Endothelial cell (in vitro differentiated cells): ENCODE measurements around the gene PISD. TPM values are rescaled to one million over a fixed set of nuclear protein-coding genes. Genes with fewer than 3 reads are reported as not detected.
A peak's percentile ranks its signal among the peaks of the same experiment; 100 is the strongest.

ENCODE experiments used
- DNase-seq: peaks from one replicate; pipeline ENCODE4 v3.0.0; 2021; ENCODE audit warnings: low spot score
- H3K27ac Mint-ChIP-seq: one replicate; pipeline ENCODE4 v1.8.0; 2021; ENCODE audit warnings: mixed read lengths, inconsistent platforms; ENCODE audit not compliant: unreplicated experiment
- H3K27me3 Mint-ChIP-seq: one replicate; pipeline ENCODE4 v1.8.0; 2021; ENCODE audit warnings: mild to moderate bottlenecking, moderate library complexity, mixed read lengths, inconsistent platforms; ENCODE audit not compliant: unreplicated experiment
- H3K36me3 Mint-ChIP-seq: one replicate; pipeline ENCODE4 v1.8.0; 2021; ENCODE audit warnings: mild to moderate bottlenecking, low read depth, mixed read lengths, inconsistent platforms; ENCODE audit not compliant: unreplicated experiment
- H3K4me1 Mint-ChIP-seq: one replicate; pipeline ENCODE4 v1.8.0; 2021; ENCODE audit warnings: mild to moderate bottlenecking, mixed read lengths, inconsistent platforms; ENCODE audit not compliant: unreplicated experiment
- H3K4me3 Mint-ChIP-seq: one replicate; pipeline ENCODE4 v1.8.0; 2021; ENCODE audit warnings: mild to moderate bottlenecking, mixed read lengths, inconsistent platforms; ENCODE audit not compliant: unreplicated experiment
- H3K9me3 Mint-ChIP-seq: one replicate; pipeline ENCODE4 v1.8.0; 2021; ENCODE audit warnings: mixed read lengths, inconsistent platforms; ENCODE audit not compliant: unreplicated experiment
- CTCF ChIP-seq: fragments of 200-600 bp; sonication (generic); IDR thresholded peaks from one replicate; pipeline ENCODE4 v1.5.0; 2021; ENCODE audit warnings: antibody characterized with exemption; ENCODE audit not compliant: unreplicated experiment
- total RNA-seq: library from RNA; stranded (reverse); fragmentation: NEBNext Ultra II Directional; extraction: Animal tissue kit (Norgen Biotek cat#: 25700); gene quantifications from one replicate; pipeline ENCODE4 v1.2.1, GENCODE V29; 2021; ENCODE audit not compliant: unreplicated experiment

Gene PISD
- total RNA-seq, 1 donor from 2014 or later, result 53.0 TPM

GRCh38 chr22:31652911-31653684, 8.9 kb downstream of the PISD start:
- peaks cover 8% of the 10 kb centered on the region for H3K4me1 Mint-ChIP-seq
- H3K9me3 Mint-ChIP-seq, result no peaks in the 10 kb centered on the region
- H3K4me3 Mint-ChIP-seq, result no peak overlapping the region
- peaks cover 3% of the 10 kb centered on the region for H3K27me3 Mint-ChIP-seq
- H3K27ac Mint-ChIP-seq, result peak overlapping the region; percentile 39
- peaks cover 6% of the 10 kb centered on the region for H3K36me3 Mint-ChIP-seq
- no peak for TF ChIP-seq CTCF
- DNase-seq, result no peak

GRCh38 chr22:31652088-31652487, 9.9 kb downstream of the PISD start:
- Mint-ChIP-seq H3K27me3 (peaks cover 2% of the 10 kb centered on the region), H3K9me3 (no peaks in the 10 kb centered on the region), H3K4me1 (peaks cover 8% of the 10 kb centered on the region), H3K36me3 (peaks cover 6% of the 10 kb centered on the region), H3K4me3 (no peak overlapping the region), H3K27ac (no peak overlapping the region)
- TF ChIP-seq CTCF, result no peak
- DNase-seq, result no peak

GRCh38 chr22:31651664-31652063, 10.4 kb downstream of the PISD start:
- H3K9me3 Mint-ChIP-seq, result no peaks in the 10 kb centered on the region
- peaks cover 8% of the 10 kb centered on the region for H3K4me1 Mint-ChIP-seq
- peaks cover 4% of the 10 kb centered on the region for H3K36me3 Mint-ChIP-seq

GRCh38 chr22:31650391-31650790, 11.6 kb downstream of the PISD start:
- Mint-ChIP-seq H3K4me1 (peaks cover 8% of the 10 kb centered on the region), H3K36me3 (peaks cover 3% of the 10 kb centered on the region), H3K27ac (no peak overlapping the region), H3K9me3 (no peaks in the 10 kb centered on the region), H3K4me3 (no peak overlapping the region), H3K27me3 (no peaks in the 10 kb centered on the region)
- no peak for DNase-seq
- TF ChIP-seq CTCF, result no peak

More at GRCh38 chr22:31651664-31652063, 10.4 kb downstream of the PISD start:
- no peak for TF ChIP-seq CTCF
- Mint-ChIP-seq H3K27ac (no peak overlapping the region), H3K4me3 (no peak overlapping the region), H3K27me3 (peaks cover under 1% of the 10 kb centered on the region)
- no peak for DNase-seq

GRCh38 chr22:31647523-31648320, 14.3 kb downstream of the PISD start:
- H3K27me3 Mint-ChIP-seq, result no peaks in the 10 kb centered on the region
- H3K9me3 Mint-ChIP-seq, result no peaks in the 10 kb centered on the region
- H3K27ac Mint-ChIP-seq, result no peak overlapping the region
- H3K36me3 Mint-ChIP-seq, result peaks cover 4% of the 10 kb centered on the region
- H3K4me3 Mint-ChIP-seq, result no peak overlapping the region
- no peak for DNase-seq
- no peak for TF ChIP-seq CTCF
- no peaks in the 10 kb centered on the region for H3K4me1 Mint-ChIP-seq
